ENCODE data around the gene PDLIM5.
"Not testable (repeated sequence)": the region's sequence is repeated elsewhere in the genome, so short reads cannot be mapped to it uniquely, and the experiment has no call there.

PDLIM5 gene

GRCh38 chr4:94621491-94622080, 169.8 kb downstream of the PDLIM5 start:
- H2AFZ ChIP-seq (ENCODE audit: low read length): no peak overlapping the region
- TF ChIP-seq EZH2phosphoT487 (IDR thresholded peaks at IDR 0.05; ENCODE audit: borderline replicate concordance): no peak
- TF ChIP-seq, protein P1, sequence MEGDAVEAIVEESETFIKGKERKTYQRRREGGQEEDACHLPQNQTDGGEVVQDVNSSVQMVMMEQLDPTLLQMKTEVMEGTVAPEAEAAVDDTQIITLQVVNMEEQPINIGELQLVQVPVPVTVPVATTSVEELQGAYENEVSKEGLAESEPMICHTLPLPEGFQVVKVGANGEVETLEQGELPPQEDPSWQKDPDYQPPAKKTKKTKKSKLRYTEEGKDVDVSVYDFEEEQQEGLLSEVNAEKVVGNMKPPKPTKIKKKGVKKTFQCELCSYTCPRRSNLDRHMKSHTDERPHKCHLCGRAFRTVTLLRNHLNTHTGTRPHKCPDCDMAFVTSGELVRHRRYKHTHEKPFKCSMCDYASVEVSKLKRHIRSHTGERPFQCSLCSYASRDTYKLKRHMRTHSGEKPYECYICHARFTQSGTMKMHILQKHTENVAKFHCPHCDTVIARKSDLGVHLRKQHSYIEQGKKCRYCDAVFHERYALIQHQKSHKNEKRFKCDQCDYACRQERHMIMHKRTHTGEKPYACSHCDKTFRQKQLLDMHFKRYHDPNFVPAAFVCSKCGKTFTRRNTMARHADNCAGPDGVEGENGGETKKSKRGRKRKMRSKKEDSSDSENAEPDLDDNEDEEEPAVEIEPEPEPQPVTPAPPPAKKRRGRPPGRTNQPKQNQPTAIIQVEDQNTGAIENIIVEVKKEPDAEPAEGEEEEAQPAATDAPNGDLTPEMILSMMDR (conservative IDR thresholded peaks at IDR 0.05; ENCODE audit: low read length): peak; percentile 85
- H4K20me1 ChIP-seq (ENCODE audit: insufficient read depth, low read length, poor library complexity, severe bottlenecking): peaks cover 4% of the 10 kb centered on the region
- H3K9me3 ChIP-seq (ENCODE audit: insufficient read depth, low read depth, low read length): no peaks in the 10 kb centered on the region
- H3K27me3 ChIP-seq (ENCODE audit: insufficient read depth, low read length, poor library complexity, severe bottlenecking): no peaks in the 10 kb centered on the region
- no peaks in the 10 kb centered on the region for H3K9me2 ChIP-seq (replicated peaks; ENCODE audit: low read depth, low read length)
- no peaks in the 10 kb centered on the region for H3K79me2 ChIP-seq (ENCODE audit: insufficient read depth, low read length)
- H3F3A ChIP-seq (ENCODE audit: low read depth): no peaks in the 10 kb centered on the region
- no peaks in the 10 kb centered on the region for H3K4me1 ChIP-seq (ENCODE audit: insufficient read depth, low read length, poor library complexity, severe bottlenecking)
- H3K4me2 ChIP-seq (ENCODE audit: low read depth, low read length, poor library complexity, severe bottlenecking): no peak overlapping the region
- no peak overlapping the region for H3K9ac ChIP-seq (ENCODE audit: low read depth, low read length, poor library complexity, severe bottlenecking)
- peaks cover 17% of the 10 kb centered on the region; the same call in 1 of the 2 replicates for H3K36me3 ChIP-seq (ENCODE audit: insufficient read depth, low read length)
- H3K4me3 ChIP-seq (ENCODE audit: low read length, poor library complexity, severe bottlenecking): no peak overlapping the region

DNA sequence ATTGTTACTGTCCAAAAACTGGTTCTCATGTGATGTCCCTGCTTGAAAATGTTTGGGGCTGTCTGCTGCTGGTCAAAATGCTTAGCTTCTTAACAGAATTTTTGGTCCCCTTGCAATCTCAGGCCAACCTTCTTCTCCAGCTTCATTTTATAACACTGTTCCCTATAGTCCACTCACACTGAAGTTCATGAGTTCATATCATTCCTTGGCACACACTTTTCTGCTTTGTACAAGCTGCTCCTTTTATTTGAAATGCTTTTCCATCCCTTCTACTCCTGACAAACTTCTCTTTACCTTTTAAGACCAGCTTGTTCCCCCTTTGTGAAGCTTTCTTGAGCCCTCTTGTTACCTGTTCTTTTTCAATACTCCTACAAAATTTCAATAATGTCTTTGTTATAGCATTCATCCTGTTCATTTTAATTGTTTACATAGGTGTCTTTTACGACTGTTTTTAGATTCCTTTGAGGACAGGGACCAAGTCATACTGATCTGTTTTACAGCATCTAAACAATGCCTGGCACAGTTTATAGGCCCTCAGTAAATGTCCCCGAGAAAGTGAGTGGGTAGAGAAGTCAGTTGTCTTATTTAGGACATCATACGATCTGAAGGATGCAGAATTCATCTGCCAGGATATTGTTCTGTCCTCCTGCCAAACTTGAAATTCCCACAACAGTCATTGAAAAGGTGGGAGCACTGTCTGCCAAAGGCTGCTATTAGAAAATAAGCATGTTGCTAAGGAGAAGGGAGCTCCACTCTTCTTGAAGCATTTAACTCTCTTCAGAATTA, 171.6 kb downstream of the PDLIM5 start:
- Histone ChIP-seq H3K9me2 (replicated peaks; ENCODE audit: low read depth, low read length) (no peaks in the 10 kb centered on the region), H3K4me3 (ENCODE audit: low read length, poor library complexity, severe bottlenecking) (no peak overlapping the region), H3K36me3 (ENCODE audit: insufficient read depth, low read length) (peaks cover 17% of the 10 kb centered on the region; the same call in 1 of the 2 replicates), H3F3A (ENCODE audit: low read depth) (no peaks in the 10 kb centered on the region), H3K9ac (ENCODE audit: low read depth, low read length, poor library complexity, severe bottlenecking) (no peak overlapping the region), H2AFZ (ENCODE audit: low read length) (no peak overlapping the region), H3K27me3 (ENCODE audit: insufficient read depth, low read length, poor library complexity, severe bottlenecking) (no peaks in the 10 kb centered on the region), H3K4me1 (ENCODE audit: insufficient read depth, low read length, poor library complexity, severe bottlenecking) (no peaks in the 10 kb centered on the region), H3K4me2 (ENCODE audit: low read depth, low read length, poor library complexity, severe bottlenecking) (no peak overlapping the region), H4K20me1 (ENCODE audit: insufficient read depth, low read length, poor library complexity, severe bottlenecking) (peaks cover 4% of the 10 kb centered on the region), H3K9me3 (ENCODE audit: insufficient read depth, low read depth, low read length) (no peaks in the 10 kb centered on the region), H3K79me2 (ENCODE audit: insufficient read depth, low read length) (no peaks in the 10 kb centered on the region)
- TF ChIP-seq, protein P1 (conservative IDR thresholded peaks at IDR 0.05; ENCODE audit: low read length): no peak
- no peak for TF ChIP-seq EZH2phosphoT487 (IDR thresholded peaks at IDR 0.05; ENCODE audit: borderline replicate concordance)

GRCh38 chr4:94626942-94627341, 175.2 kb downstream of the PDLIM5 start:
- H2AFZ ChIP-seq (ENCODE audit: low read length): no peak overlapping the region
- H3K9ac ChIP-seq (ENCODE audit: low read depth, low read length, poor library complexity, severe bottlenecking): no peak overlapping the region
- no peaks in the 10 kb centered on the region for H3K79me2 ChIP-seq (ENCODE audit: insufficient read depth, low read length)
- TF ChIP-seq, protein P1 (conservative IDR thresholded peaks at IDR 0.05; ENCODE audit: low read length): no peak
- TF ChIP-seq EZH2phosphoT487 (IDR thresholded peaks at IDR 0.05; ENCODE audit: borderline replicate concordance): no peak
- no peak overlapping the region for H3K4me3 ChIP-seq (ENCODE audit: low read length, poor library complexity, severe bottlenecking)
- no peak overlapping the region for H3K4me2 ChIP-seq (ENCODE audit: low read depth, low read length, poor library complexity, severe bottlenecking)
- 0 out of 2 replicates have a peak, but pooled peaks cover 9% of the 10 kb centered on the region for H3K36me3 ChIP-seq (ENCODE audit: insufficient read depth, low read length)
- H3K9me3 ChIP-seq (ENCODE audit: insufficient read depth, low read depth, low read length): no peaks in the 10 kb centered on the region
- no peaks in the 10 kb centered on the region for H3K9me2 ChIP-seq (replicated peaks; ENCODE audit: low read depth, low read length)
- H3K4me1 ChIP-seq (ENCODE audit: insufficient read depth, low read length, poor library complexity, severe bottlenecking): no peaks in the 10 kb centered on the region
- no peaks in the 10 kb centered on the region for H3F3A ChIP-seq (ENCODE audit: low read depth)
- no peaks in the 10 kb centered on the region for H3K27me3 ChIP-seq (ENCODE audit: insufficient read depth, low read length, poor library complexity, severe bottlenecking)
- peaks cover 4% of the 10 kb centered on the region for H4K20me1 ChIP-seq (ENCODE audit: insufficient read depth, low read length, poor library complexity, severe bottlenecking)

- H2AFZ ChIP-seq (ENCODE audit: low read length); H3K9me3 ChIP-seq (ENCODE audit: insufficient read depth, low read depth, low read length); H3K27me3 ChIP-seq (ENCODE audit: insufficient read depth, low read length, poor library complexity, severe bottlenecking); H3K36me3 ChIP-seq (ENCODE audit: insufficient read depth, low read length); H3K79me2 ChIP-seq (ENCODE audit: insufficient read depth, low read length); H3K4me2 ChIP-seq (ENCODE audit: low read depth, low read length, poor library complexity, severe bottlenecking); H3K9ac ChIP-seq (ENCODE audit: low read depth, low read length, poor library complexity, severe bottlenecking); H3K9me2 ChIP-seq (replicated peaks; ENCODE audit: low read depth, low read length); H3K4me3 ChIP-seq (ENCODE audit: low read length, poor library complexity, severe bottlenecking); H3F3A ChIP-seq (ENCODE audit: low read depth); H4K20me1 ChIP-seq (ENCODE audit: insufficient read depth, low read length, poor library complexity, severe bottlenecking); H3K4me1 ChIP-seq (ENCODE audit: insufficient read depth, low read length, poor library complexity, severe bottlenecking): not testable (repeated sequence)
Observed at GRCh38 chr4:94629058-94629457, 177.3 kb downstream of the PDLIM5 start.
